GM12873 (cell line): ENCODE data around the gene TMCC3.

ENCODE experiments used
- CTCF ChIP-seq: IDR thresholded peaks from 2 replicates; pipeline ENCODE4 v1.5.1; 2012; ENCODE audit warnings: low read depth, mild to moderate bottlenecking, moderate library complexity, low read length, control low read depth; ENCODE audit not compliant: insufficient read depth; ENCODE audit errors: missing control alignments

Gene TMCC3

GRCh38 chr12:94677778-94678177 lies 27.4 kb upstream of the TMCC3 start:
- no peak for TF ChIP-seq CTCF

- TF ChIP-seq CTCF, result no peak
Observed at GRCh38 chr12:94676922-94677321, 26.6 kb upstream of the TMCC3 start.

GRCh38 chr12:94676031-94676641 lies 25.8 kb upstream of the TMCC3 start:
- TF ChIP-seq CTCF, result no peak

DNA sequence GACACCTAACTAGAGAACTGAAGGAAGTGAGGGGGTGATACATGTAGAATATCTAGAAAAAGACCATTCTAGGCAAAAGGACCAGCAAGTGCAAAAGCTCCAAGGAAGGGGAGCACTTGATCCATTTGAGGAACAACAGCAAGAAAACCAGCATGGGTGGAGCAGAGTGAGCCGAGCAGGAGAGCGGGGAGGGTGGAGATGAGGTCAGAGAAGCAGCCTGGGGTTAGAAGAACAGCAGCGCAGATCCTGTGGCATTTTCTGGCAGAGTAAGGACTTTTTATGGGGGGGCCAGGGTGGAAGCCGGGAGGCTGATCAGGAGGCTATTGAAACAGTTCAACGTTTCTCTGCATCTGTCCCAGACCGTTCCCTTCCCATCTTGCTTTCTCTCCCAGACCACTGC lies 24.5 kb upstream of the TMCC3 start:
- TF ChIP-seq CTCF, result no peak

DNA sequence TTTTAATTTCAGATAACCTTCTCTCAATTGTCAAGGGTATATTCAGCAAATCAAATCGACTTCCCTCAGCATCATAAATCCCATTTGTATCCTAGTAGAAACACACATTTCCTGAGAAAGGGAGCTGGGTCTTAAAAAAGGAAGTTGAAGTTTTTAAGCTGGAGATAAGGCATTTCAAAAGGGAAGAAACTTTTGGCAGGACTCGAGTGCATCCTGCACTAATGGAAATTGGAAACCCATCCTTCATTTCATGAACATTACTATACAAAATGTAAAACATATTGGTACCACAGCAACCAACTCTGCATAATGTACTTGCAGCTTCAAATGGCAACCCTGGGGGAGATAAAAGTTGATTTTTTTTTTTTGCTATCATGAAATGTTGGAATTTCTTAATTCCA lies 23.7 kb upstream of the TMCC3 start:
- no peak for TF ChIP-seq CTCF

DNA sequence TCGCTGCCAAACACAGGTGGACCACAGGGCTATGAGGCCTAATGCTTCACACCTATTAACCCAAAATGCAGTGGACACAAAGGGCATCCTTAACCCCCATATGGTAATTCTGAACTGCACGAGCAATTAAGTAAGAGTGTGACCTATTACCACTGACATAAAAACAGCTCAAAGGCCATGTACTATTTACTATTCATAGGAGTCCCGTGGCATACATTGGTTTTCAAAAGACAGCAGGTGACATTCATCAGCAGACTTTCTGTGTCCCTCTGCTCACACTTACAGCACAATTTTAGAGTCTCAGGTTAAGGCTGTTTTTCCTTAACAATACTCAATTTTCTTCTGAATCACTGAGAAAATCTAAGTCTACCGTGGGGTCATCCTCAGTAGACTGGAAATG lies 23.1 kb upstream of the TMCC3 start:
- TF ChIP-seq CTCF, result no peak

DNA sequence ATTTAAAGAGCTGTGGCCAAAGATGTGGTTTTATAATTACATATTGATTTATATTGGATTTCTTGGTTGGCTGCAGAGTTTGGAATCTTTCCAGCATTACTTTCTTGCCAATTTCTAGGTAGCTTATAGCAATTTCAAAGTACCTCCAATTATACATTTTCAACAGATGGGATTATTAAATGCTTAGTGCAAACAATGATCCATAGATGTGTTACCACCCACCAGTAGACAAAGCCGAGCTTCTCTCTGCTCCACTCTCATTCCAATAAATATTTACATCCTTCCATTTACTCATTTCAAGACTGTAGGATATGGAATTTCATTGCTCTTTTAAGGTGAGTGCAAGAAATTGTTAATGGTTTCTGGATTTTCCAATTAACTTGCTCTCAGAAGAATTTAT lies 21.6 kb upstream of the TMCC3 start:
- no peak for TF ChIP-seq CTCF
